BJ (cell line): ENCODE measurements around the gene LRMDA. TPM values are rescaled to one million over a fixed set of nuclear protein-coding genes. Genes with fewer than 3 reads are reported as not detected.
"Not testable (repeated sequence)": the region's sequence is repeated elsewhere in the genome, so short reads cannot be mapped to it uniquely, and the experiment has no call there.

Experiments
- CTCF ChIA-PET: fragments of 350-600 bp; formaldehyde crosslinking; extraction: SDS; loops from one replicate; lab custom pipeline; 2021; ENCODE audit warnings: antibody characterized with exemption, inconsistent platforms; lab: Yijun Ruan, JAX
- POLR2A ChIA-PET: fragments of 300-600 bp; sonication (Branson Sonifier 250); formaldehyde crosslinking; extraction: SDS; loops from one replicate; lab custom pipeline; 2021; ENCODE audit warnings: antibody characterized with exemption; lab: Charles Lee
- DNase-seq: peaks from one replicate; pipeline ENCODE4 v3.0.0-alpha.2; 2011; ENCODE audit warnings: low read depth
- H3K27me3 ChIP-seq: 2 replicates; pipeline ENCODE4 v1.6.0; 2011; ENCODE audit warnings: low read length; ENCODE audit not compliant: control insufficient read depth, insufficient read depth
- H3K36me3 ChIP-seq: 2 replicates; pipeline ENCODE4 v1.5.1; 2011; ENCODE audit warnings: low read length; ENCODE audit not compliant: control insufficient read depth, insufficient read depth
- H3K4me3 ChIP-seq: 2 replicates; pipeline ENCODE4 v1.5.1; 2011; ENCODE audit warnings: low read depth, mild to moderate bottlenecking, control low read depth, low read length
- polyA plus RNA-seq: library from polyadenylated mRNA; depleted of rRNA; stranded (reverse); fragments of >200 nt; gene quantifications from 2 replicates; pipeline ENCODE4 v1.2.3, GENCODE V29; 2011
- TF ChIP-seq, protein P1 (sequence below): IDR thresholded peaks from 2 replicates; pipeline ENCODE4 v1.5.1; 2011; ENCODE audit warnings: low read depth, mild to moderate bottlenecking, control low read depth, inconsistent platforms, low read length, moderate library complexity; ENCODE audit not compliant: insufficient read depth

Gene LRMDA
- polyA plus RNA-seq, 1 experiment, result not detected

DNA sequence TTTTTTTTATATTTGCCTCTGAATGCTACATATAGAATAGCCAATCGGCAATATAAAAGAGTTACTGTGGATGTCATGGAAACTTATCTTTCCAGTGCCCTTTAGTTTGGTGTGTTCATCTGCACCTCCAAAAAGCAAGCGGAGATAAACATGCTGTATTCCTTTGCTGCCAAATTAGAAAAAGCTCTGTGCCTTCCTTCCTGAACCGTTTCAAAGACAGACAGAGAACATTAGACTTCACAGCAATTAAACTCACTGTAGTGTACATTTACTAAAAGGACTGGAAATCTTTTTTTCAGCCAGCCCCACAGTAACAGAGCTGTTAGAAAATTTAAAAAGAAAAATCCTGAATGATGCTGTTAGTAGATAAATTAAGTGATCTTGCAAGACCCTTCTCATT lies 707.5 kb downstream of the LRMDA start:
- H3K27me3 ChIP-seq, result peaks cover 2% of the 10 kb centered on the region; the same call in 1 of the 2 replicates
- ChIA-PET CTCF (no interaction called here), POLR2A (no interaction called here)

DNA sequence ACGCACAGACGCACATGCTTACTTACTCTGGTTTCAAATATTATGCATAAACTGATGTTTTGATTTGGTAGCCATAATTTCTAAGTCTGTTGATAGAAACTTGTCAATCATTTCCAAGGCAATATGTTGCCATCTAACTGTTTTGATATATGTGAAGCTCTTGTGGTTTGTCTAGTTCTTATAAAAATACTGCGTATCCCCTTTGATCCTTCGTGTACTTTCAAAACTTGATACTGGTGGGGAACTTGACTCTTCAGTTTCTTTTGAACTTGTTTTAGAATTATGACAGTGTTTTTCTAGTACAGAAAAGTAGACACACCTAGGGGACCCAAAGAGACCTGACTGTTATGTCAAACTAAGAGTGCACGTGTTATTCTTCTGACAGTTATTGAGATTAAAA lies 708.0 kb downstream of the LRMDA start:
- Histone ChIP-seq H3K36me3 (no peaks in the 10 kb centered on the region), H3K27me3 (peaks cover 2% of the 10 kb centered on the region; the same call in 1 of the 2 replicates), H3K4me3 (no peak overlapping the region)
- ChIA-PET POLR2A (no interaction called here), CTCF (no interaction called here)
- no peak for DNase-seq
- TF ChIP-seq, protein P1, sequence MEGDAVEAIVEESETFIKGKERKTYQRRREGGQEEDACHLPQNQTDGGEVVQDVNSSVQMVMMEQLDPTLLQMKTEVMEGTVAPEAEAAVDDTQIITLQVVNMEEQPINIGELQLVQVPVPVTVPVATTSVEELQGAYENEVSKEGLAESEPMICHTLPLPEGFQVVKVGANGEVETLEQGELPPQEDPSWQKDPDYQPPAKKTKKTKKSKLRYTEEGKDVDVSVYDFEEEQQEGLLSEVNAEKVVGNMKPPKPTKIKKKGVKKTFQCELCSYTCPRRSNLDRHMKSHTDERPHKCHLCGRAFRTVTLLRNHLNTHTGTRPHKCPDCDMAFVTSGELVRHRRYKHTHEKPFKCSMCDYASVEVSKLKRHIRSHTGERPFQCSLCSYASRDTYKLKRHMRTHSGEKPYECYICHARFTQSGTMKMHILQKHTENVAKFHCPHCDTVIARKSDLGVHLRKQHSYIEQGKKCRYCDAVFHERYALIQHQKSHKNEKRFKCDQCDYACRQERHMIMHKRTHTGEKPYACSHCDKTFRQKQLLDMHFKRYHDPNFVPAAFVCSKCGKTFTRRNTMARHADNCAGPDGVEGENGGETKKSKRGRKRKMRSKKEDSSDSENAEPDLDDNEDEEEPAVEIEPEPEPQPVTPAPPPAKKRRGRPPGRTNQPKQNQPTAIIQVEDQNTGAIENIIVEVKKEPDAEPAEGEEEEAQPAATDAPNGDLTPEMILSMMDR, result no peak

More for the DNA sequence above, 707.5 kb downstream of the LRMDA start:
- Histone ChIP-seq H3K36me3 (no peaks in the 10 kb centered on the region), H3K4me3 (no peak overlapping the region)
- DNase-seq, result no peak
- TF ChIP-seq, protein P1, result no peak

GRCh38 chr10:76141376-76141775 lies 710.0 kb downstream of the LRMDA start:
- H3K36me3 ChIP-seq, result no peaks in the 10 kb centered on the region
- POLR2A ChIA-PET, result no interaction called here
- CTCF ChIA-PET, result interaction anchor here (2.1 kb wide), 1 partner anchor 14 kb away, joined by 5 read pairs; no protein-coding TSS in a partner anchor
- no peak overlapping the region for H3K4me3 ChIP-seq
- TF ChIP-seq, protein P1, result no peak
- no peak for DNase-seq
- H3K27me3 ChIP-seq, result peaks cover 2% of the 10 kb centered on the region; the same call in 1 of the 2 replicates

DNA sequence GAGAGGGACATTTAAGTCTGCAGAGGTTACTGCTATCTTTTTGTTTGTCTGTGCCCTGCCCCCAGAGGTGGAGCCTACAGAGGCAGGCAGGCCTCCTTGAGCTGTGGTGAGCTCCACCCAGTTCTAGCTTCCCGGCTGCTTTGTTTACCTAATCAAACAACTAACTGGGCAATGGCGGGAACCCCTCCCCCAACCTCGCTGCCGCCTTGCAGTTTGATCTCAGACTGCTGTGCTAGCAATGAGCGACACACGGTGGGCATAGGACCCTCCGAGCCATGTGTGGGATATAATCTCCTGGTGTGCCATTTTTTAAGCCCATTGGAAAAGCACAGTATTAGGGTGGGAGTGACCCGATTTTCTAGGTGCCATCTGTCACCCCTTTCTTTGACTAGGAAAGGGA lies 716.8 kb downstream of the LRMDA start:
- CTCF ChIA-PET, DNase-seq, H3K27me3 ChIP-seq, H3K4me3 ChIP-seq, POLR2A ChIA-PET, H3K36me3 ChIP-seq: not testable (repeated sequence)

GRCh38 chr10:76149182-76149581 lies 717.8 kb downstream of the LRMDA start:
- POLR2A ChIA-PET, result no interaction called here
- no peaks in the 10 kb centered on the region for H3K27me3 ChIP-seq
- no peaks in the 10 kb centered on the region for H3K36me3 ChIP-seq
- TF ChIP-seq, protein P1, result no peak
- H3K4me3 ChIP-seq, result no peak overlapping the region
- CTCF ChIA-PET, result interaction anchor here (1.2 kb wide), 1 partner anchor 9 kb away, joined by 3 read pairs; no protein-coding TSS in a partner anchor
- no peak for DNase-seq

DNA sequence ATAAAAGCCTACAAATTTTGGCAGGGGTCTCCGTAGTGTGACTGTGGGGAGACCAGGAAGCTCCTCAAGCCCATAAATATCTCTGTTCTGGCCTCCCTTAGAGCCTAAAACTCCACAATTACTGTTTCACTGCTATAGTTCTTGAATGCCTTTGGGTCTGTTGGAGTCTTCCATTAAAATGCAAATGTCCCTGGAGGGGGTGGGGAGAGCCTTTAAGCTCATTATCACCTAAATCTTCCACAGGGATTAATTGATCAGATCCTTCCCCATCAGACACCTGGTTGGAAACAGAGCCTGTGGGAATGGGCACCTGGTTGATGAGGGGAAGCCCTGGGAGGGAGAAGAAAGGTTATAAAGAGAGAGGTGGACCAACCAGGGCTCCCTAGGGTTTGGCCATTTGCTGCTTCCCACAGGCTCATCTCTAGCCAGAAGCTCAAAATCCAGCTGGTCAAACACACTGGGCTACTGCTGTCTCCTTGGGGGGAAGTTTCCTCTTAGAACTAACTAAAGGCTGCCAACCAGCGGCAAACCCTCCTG lies 718.2 kb downstream of the LRMDA start:
- no peaks in the 10 kb centered on the region for H3K27me3 ChIP-seq
- TF ChIP-seq, protein P1, result no peak
- H3K36me3 ChIP-seq, result no peaks in the 10 kb centered on the region
- CTCF ChIA-PET, result interaction anchor here (1.2 kb wide), 1 partner anchor 9 kb away, joined by 3 read pairs; no protein-coding TSS in a partner anchor
- POLR2A ChIA-PET, result no interaction called here
- H3K4me3 ChIP-seq, result no peak overlapping the region
- DNase-seq, result no peak
